GM21737 (cell line): Measurements from ENCODE around the gene UGGT2.
"Not testable (repeated sequence)": the region's sequence is repeated elsewhere in the genome, so short reads cannot be mapped to it uniquely, and the experiment has no call there.

Experiments
- ATAC-seq: cut with Tn5 transposase; IDR thresholded peaks from one replicate; pipeline ENCODE4 v1.9.1; 2021; ENCODE audit warnings: mild to moderate bottlenecking, moderate library complexity; ENCODE audit not compliant: unreplicated experiment

The UGGT2 gene

DNA sequence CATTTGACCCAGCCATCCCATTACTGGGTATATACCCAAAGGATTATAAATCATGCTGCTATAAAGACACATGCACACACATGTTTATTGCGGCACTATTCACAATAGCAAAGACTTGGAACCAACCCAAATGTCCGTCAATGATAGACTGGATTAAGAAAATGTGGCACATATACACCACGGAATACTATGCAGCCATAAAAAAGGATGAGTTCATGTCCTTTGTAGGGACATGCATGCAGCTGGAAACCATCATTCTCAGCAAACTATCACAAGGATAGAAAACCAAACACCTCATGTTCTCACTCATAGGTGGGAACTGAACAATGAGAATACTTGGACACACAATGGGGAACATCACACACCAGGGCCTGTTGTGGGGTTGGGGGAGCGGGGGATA is 2.2 kb downstream of the UGGT2 start:
- ATAC-seq: not testable (repeated sequence)

DNA sequence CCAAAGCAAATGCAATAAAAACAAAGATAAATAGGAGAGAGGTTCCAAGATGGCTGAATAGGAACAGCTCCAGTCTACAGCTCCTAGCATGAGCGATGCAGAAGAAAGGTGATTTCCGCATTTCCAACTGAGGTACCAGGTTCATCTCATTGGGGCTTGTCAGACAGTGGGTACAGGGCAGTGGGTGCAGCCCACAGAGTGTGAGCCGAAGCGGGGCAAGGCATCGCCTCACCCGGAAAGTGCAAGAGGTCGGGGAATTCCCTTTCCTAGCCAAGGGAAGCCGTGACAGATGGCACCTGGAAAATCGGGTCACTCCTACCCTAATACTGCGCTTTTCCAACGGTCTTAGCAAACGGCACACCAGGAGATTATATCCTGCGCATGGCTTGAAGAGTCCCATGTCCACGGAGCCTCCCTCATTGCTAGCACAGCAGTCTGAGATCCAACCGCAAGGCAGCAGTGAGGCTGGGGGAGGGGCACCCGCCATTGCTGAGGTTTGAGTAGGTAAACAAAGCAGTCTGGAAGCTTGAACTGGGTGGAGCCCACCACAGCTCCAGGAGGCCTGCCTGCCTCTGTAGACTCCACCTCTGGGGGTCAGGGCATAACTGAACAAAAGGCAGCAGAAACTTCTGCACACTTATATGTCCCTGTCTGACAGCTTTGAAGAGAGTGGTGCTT is 6.6 kb downstream of the UGGT2 start:
- ATAC-seq: not testable (repeated sequence)

- no peak for ATAC-seq
These were observed 9.0 kb downstream of the UGGT2 start for GRCh38 chr13:96044238-96044637.

GRCh38 chr13:96041326-96042110 is 11.7 kb downstream of the UGGT2 start:
- no peak for ATAC-seq

DNA sequence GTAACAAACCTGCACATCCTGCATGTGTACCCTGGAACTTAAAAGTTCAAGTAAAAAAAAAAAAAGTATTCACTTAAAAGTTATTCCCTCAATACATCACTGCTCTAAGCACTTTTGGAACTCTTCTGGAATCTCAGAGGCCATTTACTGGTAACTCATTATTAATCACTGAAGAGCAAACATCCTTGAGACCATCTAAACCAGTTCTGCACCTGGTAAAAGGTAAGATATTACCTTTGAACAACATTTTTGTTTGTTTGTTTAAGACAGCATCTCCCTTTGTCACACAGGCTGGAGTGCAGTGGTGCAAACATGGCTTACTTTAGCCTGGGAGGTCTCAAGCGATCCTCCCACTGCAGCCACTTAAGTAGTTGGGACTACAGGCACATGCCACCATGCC is 16.7 kb downstream of the UGGT2 start:
- ATAC-seq: no peak

GRCh38 chr13:96034662-96035061 is 18.5 kb downstream of the UGGT2 start:
- no peak for ATAC-seq

DNA sequence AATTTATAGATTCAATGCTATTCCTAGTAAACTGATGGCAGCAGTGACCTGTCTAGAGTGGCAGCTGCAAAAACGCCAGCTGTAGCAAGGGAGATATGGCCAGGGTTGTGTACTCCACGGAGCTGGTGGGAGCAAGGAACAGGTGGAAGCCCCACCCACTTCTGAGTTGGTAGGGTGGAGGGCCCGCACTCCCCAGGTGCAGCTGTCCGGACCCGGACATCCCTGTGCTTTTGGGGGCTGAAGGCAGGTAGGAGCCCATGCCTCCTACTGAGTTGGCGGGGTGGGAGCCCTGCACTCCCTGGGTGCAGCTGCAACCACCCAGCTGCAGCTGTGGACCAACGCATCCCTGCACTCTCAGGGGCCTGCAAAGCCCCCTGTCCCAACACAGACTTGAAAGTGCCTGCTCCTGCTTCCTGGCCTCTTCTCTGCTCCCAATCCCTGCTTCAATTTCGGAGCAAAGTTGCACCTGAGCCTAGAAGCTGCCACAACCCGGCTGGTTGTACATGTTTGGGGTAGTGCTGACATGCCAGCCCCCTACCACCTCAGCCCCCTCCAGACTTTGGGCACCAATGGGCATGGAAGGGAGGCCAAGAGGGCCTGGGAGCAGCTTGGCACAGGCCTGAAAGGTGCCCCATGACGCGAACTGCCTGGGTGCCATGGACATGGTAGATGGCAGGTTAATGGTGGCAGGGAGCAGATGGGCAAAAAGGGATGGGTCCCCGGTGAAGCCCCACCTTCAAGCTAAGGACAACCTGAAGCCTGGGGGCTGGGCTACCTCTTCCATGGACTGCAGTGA is 19.8 kb downstream of the UGGT2 start:
- no peak for ATAC-seq

DNA sequence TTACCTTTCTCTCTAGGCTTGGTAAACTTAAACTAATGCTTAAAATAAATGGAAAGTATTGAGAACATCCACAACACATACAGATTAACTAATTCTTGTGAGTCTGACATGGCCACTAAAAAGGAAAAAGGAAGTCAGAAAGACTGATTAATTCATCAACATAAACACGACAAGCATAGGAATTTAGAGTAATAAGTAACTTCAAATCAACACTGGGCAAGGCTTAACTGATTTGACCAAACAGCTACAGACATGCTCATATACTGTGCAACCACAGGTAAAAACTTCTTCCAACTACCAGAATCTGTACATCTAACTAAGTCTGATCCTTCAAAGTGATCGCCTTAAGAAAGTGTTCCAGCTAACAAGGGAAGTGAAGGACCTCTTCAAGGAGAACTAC is 20.5 kb downstream of the UGGT2 start:
- no peak for ATAC-seq

DNA sequence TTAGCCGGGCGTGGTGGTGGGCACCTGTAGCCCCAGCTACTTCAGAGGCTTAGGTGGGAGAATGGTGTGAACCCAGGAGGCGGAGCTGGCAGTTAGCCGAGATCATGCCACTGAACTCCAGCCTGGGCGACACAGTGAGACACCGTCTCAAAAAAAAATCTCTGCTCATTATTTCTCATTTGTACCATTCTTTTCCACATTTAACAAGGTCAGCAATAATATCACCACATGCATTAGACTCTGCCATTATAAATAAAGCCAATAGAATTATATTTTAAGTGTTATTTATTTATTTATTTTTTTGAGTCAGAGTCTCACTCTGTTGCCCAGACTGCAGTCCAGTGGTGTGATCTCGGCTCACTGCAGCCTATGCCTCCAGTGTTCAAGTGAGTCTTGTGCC is 24.2 kb downstream of the UGGT2 start:
- ATAC-seq: no peak

- no peak for ATAC-seq
These were observed 25.7 kb downstream of the UGGT2 start for GRCh38 chr13:96027496-96027895.

DNA sequence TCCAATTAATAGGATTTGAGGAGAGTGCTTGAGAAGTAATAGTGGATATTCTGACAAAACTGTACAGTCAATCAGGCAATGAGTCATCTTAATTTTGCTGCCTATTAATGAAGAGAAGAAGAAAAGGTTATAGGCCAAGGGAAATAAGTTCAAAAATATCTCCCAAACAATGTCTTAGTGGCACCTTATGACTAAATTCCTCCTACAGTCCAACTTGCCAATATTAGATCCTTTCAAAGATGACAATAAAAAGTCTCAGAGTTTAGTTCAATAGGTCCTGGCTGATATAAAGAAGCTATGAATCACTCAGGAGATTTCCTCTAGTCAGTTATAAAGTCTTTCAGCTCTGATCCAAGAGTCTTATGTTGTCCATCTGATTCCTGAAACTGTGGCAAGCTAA is 27.9 kb downstream of the UGGT2 start:
- ATAC-seq: no peak

DNA sequence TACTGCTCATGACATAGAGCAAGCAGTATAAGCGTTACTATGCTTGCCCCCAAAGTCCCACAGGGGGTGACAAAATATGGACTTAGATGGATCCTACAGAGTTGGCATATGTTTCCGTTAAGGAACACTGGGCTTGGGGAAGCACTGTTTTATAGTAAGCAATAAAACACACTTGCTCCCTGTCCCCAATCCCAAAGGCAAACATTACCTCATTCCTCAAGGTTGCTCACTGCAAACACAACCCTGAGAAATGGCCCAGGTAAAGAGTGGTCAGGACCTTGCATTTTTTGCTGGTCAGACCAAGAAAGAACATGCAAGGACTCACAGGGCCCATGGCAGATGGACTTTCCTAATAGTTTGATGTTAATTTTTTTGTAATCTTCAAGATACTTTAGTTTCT is 32.3 kb downstream of the UGGT2 start:
- ATAC-seq: no peak

GRCh38 chr13:96020155-96020575 is 33.0 kb downstream of the UGGT2 start:
- ATAC-seq: no peak

DNA sequence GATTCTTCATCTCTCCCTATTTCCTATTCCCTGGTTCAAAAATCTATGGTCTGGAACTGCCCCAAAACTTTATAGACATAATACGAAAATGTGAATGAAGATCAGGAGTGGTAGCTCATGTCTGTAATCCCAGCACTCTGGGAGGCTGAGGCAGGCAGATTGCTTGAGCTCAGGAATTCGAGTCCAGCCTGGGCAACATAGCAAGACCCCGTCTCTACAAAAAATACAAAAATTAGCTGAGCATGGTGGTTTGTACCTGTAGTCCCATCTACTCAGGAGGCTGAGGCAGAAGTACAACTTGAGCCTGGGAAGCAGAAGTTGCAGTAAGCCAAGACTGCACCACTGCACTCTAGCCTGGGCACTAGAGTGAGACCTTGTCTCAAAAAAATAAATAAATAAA is 35.1 kb downstream of the UGGT2 start:
- ATAC-seq: no peak

- ATAC-seq: no peak
These were observed 41.8 kb downstream of the UGGT2 start for GRCh38 chr13:96011291-96011872.

- ATAC-seq: no peak
These were observed 49.9 kb downstream of the UGGT2 start for GRCh38 chr13:96003304-96003703.

DNA sequence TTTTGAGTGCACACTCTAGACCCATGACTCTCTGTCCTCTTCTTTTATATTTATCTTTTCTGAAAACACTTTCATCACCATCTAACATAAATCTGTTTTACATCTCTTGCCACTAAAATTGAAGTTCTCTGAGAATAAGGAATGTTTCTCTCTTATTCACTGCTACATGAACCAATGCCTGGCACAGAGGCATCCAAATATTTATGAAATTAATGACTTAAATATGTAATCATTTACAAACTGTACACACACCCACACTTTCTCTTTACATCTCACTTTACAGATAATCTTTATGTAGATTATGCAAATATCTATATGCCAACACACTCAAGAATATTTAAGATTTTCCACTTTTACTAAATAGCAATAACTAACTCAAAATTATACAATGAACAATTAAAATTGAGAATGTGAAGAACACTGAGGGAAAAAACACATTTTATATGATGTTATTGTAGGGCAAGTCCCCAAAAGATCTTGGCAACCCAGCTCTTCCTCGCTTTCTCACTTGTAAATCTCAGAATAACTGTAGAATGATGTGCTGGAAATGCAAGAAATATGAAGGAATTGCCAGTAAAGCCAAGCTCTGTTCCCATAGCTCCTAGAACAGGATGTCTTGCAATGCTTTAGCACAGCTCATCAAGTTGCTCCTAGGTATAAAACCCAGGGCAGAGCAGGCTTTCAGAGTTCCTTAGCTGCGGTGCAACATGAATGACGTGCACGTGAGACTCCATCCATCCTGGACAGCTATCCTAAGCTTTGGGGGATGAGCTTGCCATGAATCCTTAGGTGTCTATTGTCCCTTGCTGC is 50.7 kb downstream of the UGGT2 start:
- no peak for ATAC-seq

DNA sequence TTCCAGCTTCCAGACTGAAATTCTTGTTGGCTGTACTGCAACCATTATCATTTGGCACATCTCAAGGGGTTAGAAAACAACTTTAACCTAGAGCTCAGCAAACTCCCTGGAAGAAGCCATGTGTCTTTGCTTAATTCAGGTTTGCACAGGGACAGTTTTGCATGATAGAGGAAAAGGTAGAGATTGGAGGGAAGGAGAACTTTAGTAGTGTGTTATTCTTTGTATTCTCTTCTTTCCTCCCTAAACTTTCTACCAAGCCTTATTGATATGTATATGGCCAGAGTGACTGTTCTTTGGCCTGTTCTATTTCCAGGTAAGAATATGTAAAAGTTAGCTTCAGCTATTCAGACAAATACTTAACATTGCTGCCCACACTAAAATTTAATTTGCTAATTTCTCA is 53.1 kb downstream of the UGGT2 start:
- ATAC-seq: no peak

- ATAC-seq: no peak
These were observed 65.4 kb downstream of the UGGT2 start for GRCh38 chr13:95987841-95988240.

GRCh38 chr13:95982144-95982543 is 71.1 kb downstream of the UGGT2 start:
- no peak for ATAC-seq

DNA sequence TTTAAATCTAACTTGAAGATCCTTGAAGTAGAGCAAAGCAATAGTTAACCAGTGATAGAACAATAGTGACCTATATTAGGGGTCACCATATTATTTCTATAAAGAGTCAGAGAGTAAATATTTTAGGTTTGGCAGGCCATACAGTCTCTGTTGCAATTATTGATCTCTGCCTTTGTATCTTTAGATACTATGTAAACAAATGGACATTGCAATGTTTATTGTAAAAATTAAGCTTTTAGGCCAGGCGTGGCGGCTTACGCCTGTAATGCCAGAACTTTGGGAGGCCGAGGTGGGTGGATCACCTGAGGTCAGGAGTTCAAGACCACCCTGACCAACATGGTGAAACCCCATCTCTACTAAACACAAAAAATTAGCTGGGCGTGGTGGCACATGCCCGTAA is 80.5 kb downstream of the UGGT2 start:
- ATAC-seq: not testable (repeated sequence)
